Skeletal muscle tissue (tissue), 4 donors: ENCODE measurements around the gene GPR132. TPM values are rescaled to one million over a fixed set of nuclear protein-coding genes. Genes with fewer than 3 reads are reported as not detected.
"Not testable (repeated sequence)": the region's sequence is repeated elsewhere in the genome, so short reads cannot be mapped to it uniquely, and the experiment has no call there.

Source experiments
- H3K27ac ChIP-seq: one replicate; pipeline ENCODE4 v1.7.0; 2013; ENCODE audit warnings: mild to moderate bottlenecking, low read depth, low read length, inconsistent platforms
- H3K27me3 ChIP-seq, 3 donors: one replicate each; pipeline ENCODE4 v1.7.0; 2013; ENCODE audit warnings: low read length in 3 of 3; ENCODE audit not compliant: control insufficient read depth in 3 of 3, insufficient read depth in 3 of 3
- H3K36me3 ChIP-seq, 3 donors: one replicate each; pipeline ENCODE4 v1.7.0; 2013; ENCODE audit warnings: low read length in 3 of 3; ENCODE audit not compliant: control insufficient read depth in 3 of 3, insufficient read depth in 3 of 3
- H3K4me1 ChIP-seq, 3 donors: one replicate each; pipeline ENCODE4 v1.7.0; 2013; ENCODE audit warnings: low read length in 3 of 3, mild to moderate bottlenecking in 3 of 3; ENCODE audit not compliant: control insufficient read depth in 3 of 3, insufficient read depth in 3 of 3
- H3K4me3 ChIP-seq, 3 donors: one replicate each; pipeline ENCODE4 v1.7.0; 2013; ENCODE audit warnings: low read length in 3 of 3
- H3K9ac ChIP-seq, 3 donors: one replicate each; pipeline ENCODE4 v1.7.0; 2013; ENCODE audit warnings: low read length in 3 of 3, mild to moderate bottlenecking in 3 of 3, moderate library complexity in 2 of 3, low read depth in 1 of 3
- H3K9me3 ChIP-seq, 3 donors: one replicate each; pipeline ENCODE4 v1.7.0; 2013; ENCODE audit warnings: low read length in 3 of 3; ENCODE audit not compliant: control insufficient read depth in 3 of 3
- total RNA-seq: library from RNA; depleted of rRNA; stranded (reverse); fragments of >200 nt; gene quantifications from one replicate; pipeline ENCODE4 v1.2.3, GENCODE V29; 2014
- donor health status: Osteomylitis.

The GPR132 gene
- total RNA-seq, 1 donor from 2014 or later: 1.6 TPM

DNA sequence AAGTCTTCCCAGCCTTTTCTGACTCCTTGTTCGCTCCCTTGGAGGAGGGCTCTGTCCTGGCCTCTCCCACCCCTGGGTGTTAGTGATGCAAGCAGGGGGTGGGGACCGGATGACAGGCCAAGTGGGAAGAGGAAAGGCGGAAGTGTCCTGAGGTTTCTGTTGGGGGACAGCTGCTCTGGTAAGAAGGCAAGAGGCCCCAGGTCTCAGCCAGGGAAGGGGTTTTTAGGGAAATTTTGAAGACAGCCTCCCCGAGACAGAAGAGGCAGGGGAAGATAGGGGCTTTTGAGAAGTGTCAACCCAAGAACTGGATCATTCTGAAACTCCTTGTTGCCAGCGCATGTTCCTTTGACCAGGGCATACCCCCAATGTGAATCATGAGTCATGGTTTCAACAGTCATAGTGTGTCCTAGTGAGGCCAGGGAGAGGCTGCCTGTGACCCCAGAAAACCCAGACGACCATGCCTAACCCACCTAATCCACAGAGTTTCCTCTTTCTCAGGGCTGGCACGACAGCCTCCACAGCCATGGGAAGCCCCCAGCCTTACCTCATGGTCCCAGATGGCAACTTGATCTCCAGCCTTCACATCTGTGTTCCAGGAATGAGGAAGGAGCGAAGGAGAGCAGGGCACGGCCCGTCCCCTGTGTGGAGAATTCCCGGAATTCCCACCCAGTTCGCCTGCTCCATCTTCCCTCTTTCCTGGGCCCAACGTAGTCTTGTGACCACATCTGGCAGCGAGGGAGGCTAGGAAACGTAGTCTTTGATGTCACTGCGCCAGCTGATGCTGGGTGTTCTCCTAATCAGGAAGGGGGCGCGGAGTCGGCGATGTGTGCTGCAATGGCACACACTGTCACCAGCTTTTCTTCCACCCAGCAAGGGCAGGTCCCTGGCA lies 4.9 kb upstream of the GPR132 start:
- Histone ChIP-seq H3K4me3 (no peak overlapping the region), H3K9ac (no peak overlapping the region), H3K9me3 (no peaks in the 10 kb centered on the region), H3K4me1 (peaks cover 0 to 3% (median 0%) of the 10 kb centered on the region in 3 donors), H3K27ac (peak overlapping the region; percentile 54), H3K27me3 (peaks cover 15 to 51% (median 51%) of the 10 kb centered on the region in 3 donors), H3K36me3 (no peaks in the 10 kb centered on the region)

DNA sequence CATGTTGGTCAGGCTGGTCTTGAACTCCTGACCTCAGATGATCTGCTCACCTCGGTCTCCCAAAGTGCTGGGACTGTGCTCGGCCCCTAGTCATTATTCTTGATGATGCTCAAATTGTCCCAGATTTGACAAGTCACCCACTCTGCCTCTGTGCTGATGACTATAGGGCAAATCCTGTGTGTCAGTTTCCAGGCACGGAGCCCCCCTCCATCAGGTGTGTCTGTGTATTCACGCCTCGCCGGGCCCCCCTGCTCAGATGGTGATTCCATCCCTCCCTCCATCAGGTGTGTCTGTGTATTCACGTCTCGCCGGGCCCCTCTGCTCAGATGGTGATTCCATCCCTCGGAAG lies 4.3 kb upstream of the GPR132 start:
- Histone ChIP-seq H3K27me3 (peaks cover 15 to 47% (median 46%) of the 10 kb centered on the region in 3 donors), H3K27ac (no peak overlapping the region)

GRCh38 chr14:105068818-105069217 lies 3.6 kb upstream of the GPR132 start:
- no peaks in the 10 kb centered on the region for H3K36me3 ChIP-seq
- peaks cover 11 to 40% (median 40%) of the 10 kb centered on the region in 3 donors for H3K27me3 ChIP-seq
- H3K27ac ChIP-seq: no peak overlapping the region
- H3K4me3 ChIP-seq: no peak overlapping the region
- H3K9ac ChIP-seq: no peak overlapping the region
- H3K4me1 ChIP-seq: peaks cover 0 to 3% (median 0%) of the 10 kb centered on the region in 3 donors
- no peaks in the 10 kb centered on the region for H3K9me3 ChIP-seq

More for the DNA sequence above, 4.3 kb upstream of the GPR132 start:
- H3K9ac ChIP-seq: no peak overlapping the region
- H3K36me3 ChIP-seq: no peaks in the 10 kb centered on the region
- peaks cover 0 to 3% (median 0%) of the 10 kb centered on the region in 3 donors for H3K4me1 ChIP-seq
- no peaks in the 10 kb centered on the region for H3K9me3 ChIP-seq
- H3K4me3 ChIP-seq: no peak overlapping the region

DNA sequence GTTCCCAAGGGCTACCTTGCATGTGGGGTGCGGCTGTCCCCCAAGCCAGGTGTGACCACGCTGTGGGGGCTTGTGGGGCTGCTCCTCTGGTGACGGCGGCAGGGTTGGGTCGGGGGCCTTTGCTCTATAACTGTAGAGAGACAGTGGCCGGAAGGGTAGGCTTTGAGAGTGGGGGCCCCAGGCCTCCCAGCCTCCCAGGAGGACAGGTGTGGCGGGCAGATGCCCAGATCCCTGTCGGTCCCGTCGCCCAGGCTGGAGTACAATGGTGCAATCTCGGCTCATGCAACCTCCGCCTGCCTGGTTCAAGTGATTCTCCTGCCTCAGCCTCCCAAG lies 2.7 kb upstream of the GPR132 start:
- H3K27ac ChIP-seq: no peak overlapping the region
- peaks cover 0 to 4% (median 1%) of the 10 kb centered on the region in 3 donors for H3K4me1 ChIP-seq
- no peaks in the 10 kb centered on the region for H3K36me3 ChIP-seq
- no peak overlapping the region for H3K4me3 ChIP-seq
- no peak overlapping the region for H3K9ac ChIP-seq
- H3K27me3 ChIP-seq: peaks cover 9 to 32% (median 31%) of the 10 kb centered on the region in 3 donors
- H3K9me3 ChIP-seq: no peaks in the 10 kb centered on the region

GRCh38 chr14:105067140-105067968 lies 2.1 kb upstream of the GPR132 start:
- no peaks in the 10 kb centered on the region for H3K36me3 ChIP-seq
- peaks cover 0 to 5% (median 3%) of the 10 kb centered on the region in 3 donors for H3K4me1 ChIP-seq
- H3K27ac ChIP-seq: no peak overlapping the region

DNA sequence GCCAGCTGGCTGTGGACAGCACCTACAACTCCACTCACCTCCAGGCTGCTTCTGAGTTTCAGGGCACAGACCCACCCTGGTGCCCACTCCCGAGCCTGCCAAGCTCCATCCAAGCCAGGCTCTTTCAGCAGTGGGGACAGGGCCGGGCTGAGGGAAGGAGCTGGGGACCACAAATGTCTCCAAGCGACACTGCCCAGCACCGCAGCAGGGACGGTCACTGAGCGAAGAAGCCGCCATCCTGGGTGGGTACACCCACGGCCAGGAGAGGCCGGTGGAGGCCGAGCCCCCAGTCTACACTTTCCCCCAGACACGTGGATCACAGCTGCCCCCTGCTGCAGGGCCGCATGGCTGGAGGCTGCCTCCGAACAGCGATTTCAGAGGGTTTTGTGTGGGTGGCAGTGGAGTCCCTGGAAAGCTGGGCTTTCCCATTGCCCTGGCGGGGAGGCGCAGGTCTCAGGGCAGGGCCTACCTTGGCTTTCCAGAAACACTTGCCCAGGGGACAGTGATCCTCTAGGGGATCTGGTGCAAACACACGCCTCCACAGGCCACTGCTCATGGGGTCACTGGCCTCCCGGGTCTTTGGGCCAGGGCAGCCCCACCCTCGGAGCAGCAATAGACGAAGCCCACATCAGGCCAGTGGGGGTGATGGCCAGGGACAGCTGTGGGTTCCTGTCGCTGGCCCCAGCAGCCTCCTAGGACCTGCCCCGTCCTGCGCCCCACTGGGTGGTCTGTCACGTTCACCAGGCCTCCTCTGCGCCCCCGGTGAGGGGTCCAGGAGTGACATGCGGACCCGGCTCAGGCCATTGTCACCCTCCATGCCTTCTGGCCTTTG lies 1.2 kb upstream of the GPR132 start:
- no peak overlapping the region for H3K4me3 ChIP-seq
- H3K9ac ChIP-seq: no peak overlapping the region
- no peaks in the 10 kb centered on the region for H3K9me3 ChIP-seq
- H3K27me3 ChIP-seq: peaks cover 0 to 19% (median 18%) of the 10 kb centered on the region in 3 donors
- H3K36me3 ChIP-seq: no peaks in the 10 kb centered on the region
- no peak overlapping the region for H3K27ac ChIP-seq
- H3K4me1 ChIP-seq: peaks cover 5 to 10% (median 6%) of the 10 kb centered on the region in 3 donors

More at GRCh38 chr14:105067140-105067968, 2.1 kb upstream of the GPR132 start:
- Histone ChIP-seq H3K27me3 (peaks cover 3 to 26% (median 25%) of the 10 kb centered on the region in 3 donors), H3K9ac (no peak overlapping the region), H3K4me3 (no peak overlapping the region), H3K9me3 (no peaks in the 10 kb centered on the region)

DNA sequence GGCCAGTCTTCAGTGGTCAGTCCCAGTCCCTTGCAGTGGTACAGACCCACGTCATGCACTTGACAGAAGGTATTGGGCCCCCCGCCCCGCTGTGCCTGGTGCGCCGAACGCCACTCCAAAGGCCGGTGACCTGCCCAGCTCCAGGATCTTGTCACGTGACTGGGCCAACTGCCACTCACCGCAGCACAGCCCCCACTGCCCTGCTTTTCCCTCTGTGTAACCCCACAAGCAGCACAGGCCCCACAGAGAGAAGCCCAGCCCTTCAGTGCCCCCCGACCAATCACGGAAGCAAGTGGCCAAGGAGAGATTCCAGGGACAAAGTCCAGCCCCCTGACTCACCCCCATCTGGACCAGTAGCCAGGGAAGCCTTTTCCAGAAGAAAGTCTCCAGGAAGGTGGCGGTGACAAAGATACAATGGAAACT lies 498 bp downstream of the GPR132 start:
- peaks cover 19 to 24% (median 21%) of the 10 kb centered on the region in 3 donors for H3K4me1 ChIP-seq
- no peaks in the 10 kb centered on the region for H3K36me3 ChIP-seq
- no peaks in the 10 kb centered on the region for H3K9me3 ChIP-seq
- no peak overlapping the region for H3K27ac ChIP-seq
- H3K4me3 ChIP-seq: no peak overlapping the region
- H3K27me3 ChIP-seq: peaks cover 0 to 12% (median 11%) of the 10 kb centered on the region in 3 donors
- peak overlapping the region in 1 of 3 donors; percentile 64 for H3K9ac ChIP-seq

DNA sequence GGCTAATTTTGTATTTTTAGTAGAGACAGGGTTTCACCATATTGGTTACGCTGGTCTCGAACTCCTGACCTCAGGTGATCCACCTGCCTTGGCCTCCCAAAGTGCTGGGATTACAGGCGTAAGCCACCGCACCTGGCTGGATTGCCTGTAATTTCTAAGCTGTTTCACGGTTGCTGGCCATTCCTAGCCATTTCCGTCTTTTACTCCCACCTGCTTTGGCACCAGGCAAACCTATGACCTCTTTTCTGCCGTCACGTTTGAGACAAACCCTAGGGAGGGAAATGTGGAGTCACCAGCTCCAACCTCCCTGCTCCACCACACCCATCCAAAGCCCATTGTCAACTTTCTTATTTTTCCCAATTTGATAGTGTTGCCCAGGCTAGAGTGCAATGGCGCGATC lies 1.2 kb downstream of the GPR132 start:
- Histone ChIP-seq H3K4me1 (peaks cover 23 to 27% (median 24%) of the 10 kb centered on the region in 3 donors), H3K27ac (no peak overlapping the region), H3K9ac (no peak overlapping the region), H3K4me3 (no peak overlapping the region), H3K27me3 (peaks cover 0 to 12% (median 11%) of the 10 kb centered on the region in 3 donors), H3K9me3 (no peaks in the 10 kb centered on the region), H3K36me3 (no peaks in the 10 kb centered on the region)

DNA sequence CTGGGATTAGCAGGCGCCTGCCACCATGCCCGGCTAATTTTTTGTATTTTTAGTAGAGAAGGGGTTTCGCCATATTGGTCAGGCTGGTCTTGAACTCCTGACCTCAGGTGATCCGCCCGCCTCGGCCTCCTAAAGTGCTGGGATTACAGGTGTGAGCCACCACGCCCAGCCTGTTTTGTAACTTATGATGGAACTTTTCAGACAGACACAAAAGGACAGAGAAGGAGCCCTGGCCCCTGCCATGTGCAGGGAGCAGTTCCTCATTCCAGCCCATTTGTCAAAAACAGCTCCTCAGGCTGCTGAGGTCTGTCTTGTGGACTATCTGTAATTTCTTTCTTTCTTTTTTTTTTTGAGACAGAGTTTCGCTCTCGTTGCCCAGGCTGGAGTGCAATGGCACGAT lies 1.7 kb downstream of the GPR132 start:
- peaks cover 0 to 15% (median 11%) of the 10 kb centered on the region in 3 donors for H3K27me3 ChIP-seq
- not testable (repeated sequence) for H3K27ac ChIP-seq, H3K9me3 ChIP-seq, H3K36me3 ChIP-seq, H3K4me3 ChIP-seq, H3K9ac ChIP-seq
- peaks cover 26 to 32% (median 29%) of the 10 kb centered on the region in 3 donors for H3K4me1 ChIP-seq
